HG03108 (cell line): ENCODE measurements around the gene TMEM63A.
A peak's percentile ranks its signal among the peaks of the same experiment; 100 is the strongest.
"Not testable (repeated sequence)": the region's sequence is repeated elsewhere in the genome, so short reads cannot be mapped to it uniquely, and the experiment has no call there.

Experiments used
- ATAC-seq: cut with Tn5 transposase; IDR thresholded peaks from one replicate; pipeline ENCODE4 v1.9.1; 2021; ENCODE audit warnings: moderate library complexity; ENCODE audit not compliant: unreplicated experiment

TMEM63A gene

DNA sequence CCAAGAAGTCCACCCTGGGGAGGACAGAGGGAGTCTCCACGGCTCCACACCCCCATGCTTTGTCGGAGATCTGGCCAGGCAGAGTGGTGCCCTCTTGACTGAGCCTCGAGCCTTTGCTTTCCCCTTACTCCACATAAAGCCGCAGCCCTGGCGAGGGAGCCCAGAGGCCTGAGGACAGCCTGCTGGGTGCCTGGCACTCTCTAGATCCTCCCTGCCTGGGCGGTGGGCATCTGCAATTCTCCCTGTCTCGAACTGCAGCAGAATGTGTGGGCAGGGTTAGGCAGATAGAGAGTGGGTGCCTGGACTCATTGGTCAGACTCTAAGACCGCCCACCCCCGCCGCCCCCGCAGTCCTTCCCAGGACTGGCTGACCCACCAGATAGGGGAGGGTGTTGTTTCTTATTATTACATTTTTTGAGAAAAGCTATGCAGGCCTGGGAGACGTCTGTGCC lies 58.3 kb downstream of the TMEM63A start:
- no peak for ATAC-seq

DNA sequence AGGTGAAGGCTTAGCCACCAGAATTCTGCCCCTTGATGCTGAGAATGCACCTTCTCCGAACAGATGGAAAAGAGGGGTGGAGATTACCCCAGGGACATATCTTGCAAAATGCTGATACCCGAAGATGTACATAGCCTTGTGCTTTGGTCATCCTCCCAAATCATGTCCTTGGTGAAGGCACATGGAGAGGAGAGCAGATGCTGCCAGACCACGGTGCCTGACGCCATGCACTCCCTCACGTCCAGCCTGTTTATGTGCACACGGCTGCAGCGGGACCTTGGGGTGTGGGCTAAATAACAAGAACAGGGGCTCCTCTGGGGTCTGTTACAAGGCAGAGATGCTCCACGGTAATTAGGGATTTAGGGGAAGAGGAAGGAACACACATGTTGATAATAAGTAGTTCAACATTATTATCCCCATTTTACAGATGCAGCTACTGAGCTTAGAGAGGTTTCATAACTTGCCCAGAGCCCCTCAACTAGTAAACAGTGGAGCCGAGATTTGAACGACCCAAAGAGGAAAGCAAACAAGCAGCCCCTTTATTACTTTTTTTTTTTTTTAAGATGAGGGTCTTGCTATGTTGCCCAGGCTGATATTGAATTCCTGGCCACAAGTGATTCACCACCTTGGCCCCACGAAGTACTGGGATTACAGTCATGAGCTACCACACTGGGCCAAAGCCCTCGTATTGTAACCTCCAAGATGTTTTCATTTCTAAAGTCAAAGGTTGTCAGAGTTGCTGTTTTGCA lies 59.4 kb downstream of the TMEM63A start:
- no peak for ATAC-seq

DNA sequence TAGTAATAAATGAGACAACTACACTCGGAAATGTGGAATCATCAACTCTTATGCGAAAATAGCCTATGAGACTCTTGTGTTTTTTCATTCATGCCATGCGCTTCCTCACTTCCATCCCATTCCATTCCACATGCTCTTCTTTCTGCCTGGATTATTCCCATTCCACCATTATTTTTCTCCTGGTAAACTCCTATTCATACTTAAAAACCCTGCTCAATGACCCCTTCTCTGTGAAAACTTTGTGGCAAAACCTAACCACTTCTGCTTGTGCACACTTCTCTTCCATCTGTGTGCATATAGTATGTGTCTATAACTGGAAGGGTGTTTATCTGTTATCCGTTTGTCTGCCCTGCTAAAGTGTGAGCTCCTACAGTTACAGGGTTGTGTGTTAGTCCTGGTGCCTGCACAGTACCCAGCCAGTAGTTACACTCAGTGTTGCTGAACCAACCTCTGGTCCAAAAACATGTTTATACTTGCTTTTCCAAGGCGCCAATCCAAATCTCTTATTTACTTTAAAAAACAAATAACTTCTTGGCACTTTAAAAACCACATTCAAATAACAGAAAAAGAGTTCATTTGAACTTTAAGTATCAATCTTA lies 61.6 kb downstream of the TMEM63A start:
- ATAC-seq = no peak

DNA sequence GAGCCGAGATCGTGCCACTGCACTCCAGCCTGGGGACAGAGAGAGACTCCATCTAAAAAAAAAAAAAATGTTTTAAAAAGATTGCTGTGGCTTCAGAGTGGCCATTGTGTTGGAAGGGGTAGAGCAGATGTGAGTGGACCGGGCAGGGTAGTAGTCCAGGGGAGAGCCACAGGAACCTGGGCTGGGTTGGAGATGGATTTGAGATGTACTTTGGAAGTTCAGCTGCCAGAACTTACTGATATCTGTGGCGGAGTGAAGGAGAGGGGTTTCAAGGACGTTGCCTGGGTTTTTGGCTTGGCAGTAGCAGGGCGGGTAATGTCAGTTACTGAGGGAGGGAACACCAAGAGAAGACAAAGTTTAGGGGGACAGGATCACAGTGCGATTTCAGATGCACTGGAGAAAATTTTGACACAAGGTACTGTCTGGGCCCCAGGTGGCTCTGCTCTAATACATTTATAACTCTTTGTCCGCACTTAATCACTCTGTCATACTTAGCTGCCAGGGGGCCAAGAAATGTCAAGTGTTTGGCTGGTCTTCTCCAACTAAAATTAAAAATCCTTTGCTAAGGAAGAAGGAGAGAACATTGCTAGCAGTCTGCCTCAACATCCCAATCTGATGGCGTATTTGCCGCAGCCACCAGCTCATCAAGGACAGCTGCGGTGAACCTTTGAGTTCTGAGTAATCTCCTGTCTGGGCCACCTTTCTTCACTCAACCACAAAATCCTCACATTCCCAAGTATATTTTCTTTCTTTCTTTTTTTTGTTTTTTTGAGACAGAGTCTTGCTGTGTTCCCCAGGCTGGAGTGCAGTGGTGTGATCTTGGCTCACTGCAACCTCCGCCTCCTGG lies 62.6 kb downstream of the TMEM63A start:
- ATAC-seq = no peak

DNA sequence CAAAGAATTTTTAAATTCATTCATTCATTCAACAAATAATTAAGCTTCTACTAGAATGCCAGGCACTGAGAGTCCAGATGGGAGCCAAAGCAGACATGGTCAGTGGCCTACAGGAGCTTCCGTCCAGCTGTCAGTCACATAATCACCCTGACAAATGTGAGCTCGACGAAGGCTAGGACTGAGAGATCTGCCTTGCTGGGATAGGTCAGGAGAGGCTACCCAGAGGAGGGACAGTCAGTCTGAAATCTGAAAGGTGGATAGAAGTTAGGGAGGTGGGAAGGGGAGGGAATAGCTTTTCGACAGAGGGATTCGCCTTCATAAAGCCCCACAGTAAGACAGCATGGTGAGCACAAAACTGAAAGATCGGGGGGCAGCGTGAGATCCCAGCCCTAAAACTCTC lies 64.0 kb downstream of the TMEM63A start:
- no peak for ATAC-seq

DNA sequence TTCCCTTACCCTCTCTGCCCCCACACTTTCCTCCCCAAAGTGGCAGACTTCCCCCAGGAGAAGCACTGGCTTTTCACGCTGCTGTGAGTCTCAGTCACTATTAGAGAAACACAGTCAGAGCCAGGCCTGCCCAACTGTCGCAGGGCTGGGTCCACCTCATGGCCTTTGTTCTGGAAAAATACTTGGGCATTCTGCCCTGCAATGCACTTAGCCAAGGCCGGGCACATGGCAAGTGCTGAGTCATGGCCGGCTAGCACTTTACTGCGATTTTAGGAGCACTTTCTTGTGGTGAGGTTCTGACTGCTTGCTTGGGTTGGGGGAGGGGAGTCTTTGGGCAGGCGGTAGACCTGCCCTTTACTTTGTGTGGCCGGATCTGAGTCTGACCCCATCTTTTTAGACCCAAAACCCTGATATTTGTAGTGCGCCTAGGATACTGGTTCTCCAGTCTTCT lies 64.5 kb downstream of the TMEM63A start:
- ATAC-seq = no peak

DNA sequence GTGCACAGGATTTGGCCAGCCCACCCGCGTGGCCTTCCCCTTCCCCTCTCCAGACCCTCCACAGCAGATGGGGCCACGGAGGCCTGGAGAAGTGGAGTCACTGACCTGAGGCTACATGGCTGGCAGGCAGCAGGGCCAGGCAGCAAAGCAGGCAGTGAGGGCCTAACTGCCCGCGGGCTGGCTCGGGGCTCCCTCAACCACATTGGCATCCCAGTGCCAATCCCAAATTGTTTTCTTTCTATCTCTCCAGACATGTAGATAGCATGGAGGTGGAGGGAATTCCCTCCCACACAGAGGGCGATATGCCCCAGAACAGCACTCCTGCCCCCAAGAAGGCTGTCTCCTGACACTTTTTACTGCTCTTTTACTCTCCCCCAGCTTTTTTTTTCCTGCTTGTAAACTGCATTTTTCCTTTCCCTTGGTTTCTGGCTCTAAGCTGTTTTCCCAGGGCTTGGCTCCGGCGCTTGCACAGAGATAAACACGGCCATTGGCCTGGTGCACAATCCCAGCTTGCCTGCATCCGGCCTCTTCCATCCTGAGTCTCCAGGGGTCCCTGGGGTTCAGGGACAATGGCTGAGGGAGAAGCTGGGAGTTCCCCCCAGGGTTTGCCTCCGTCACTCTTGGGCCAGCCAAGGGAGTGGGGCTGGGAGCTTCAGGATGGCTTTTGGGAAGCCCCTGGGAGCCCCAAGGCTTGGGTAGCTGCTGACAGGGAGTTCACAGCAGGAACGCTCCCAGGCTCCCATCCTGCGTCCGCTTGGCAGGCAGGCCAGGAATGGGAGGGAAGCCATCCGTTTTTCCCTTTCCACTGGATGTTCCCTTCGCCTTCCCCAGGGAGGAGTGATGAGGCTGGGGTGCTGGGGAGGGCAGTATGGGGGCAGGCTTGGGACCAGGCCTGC lies 65.3 kb downstream of the TMEM63A start:
- no peak for ATAC-seq

DNA sequence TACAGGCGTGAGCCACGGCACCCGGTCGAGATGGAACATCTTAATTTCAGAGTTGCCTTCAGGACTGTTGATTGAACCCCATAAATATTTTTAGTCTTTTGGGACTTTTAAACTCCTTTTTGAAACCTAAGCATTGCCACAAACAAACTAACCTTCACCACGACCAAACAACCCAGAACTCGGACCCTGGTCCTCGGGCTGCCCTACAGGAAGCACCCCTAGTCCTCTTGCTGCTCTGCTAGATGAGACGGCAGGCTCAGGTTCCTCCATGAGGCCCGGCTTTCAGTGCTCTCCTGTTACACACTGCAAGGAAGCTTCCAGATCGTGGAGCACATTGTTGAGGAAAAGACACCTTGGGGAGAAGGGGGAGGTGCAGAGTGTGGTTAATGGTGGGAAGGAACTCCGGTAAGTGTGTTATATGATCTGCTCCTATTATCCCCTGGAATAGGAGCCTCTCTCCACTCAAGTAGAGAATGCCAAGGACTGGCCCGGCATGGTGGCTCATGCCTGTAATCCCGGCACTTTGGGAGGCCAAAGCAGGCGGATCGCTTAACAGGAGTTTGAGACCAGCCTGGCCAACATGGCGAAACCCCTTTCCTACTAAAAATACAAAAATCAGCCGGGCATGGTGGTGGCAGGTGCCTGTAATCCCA lies 66.5 kb downstream of the TMEM63A start:
- no peak for ATAC-seq

DNA sequence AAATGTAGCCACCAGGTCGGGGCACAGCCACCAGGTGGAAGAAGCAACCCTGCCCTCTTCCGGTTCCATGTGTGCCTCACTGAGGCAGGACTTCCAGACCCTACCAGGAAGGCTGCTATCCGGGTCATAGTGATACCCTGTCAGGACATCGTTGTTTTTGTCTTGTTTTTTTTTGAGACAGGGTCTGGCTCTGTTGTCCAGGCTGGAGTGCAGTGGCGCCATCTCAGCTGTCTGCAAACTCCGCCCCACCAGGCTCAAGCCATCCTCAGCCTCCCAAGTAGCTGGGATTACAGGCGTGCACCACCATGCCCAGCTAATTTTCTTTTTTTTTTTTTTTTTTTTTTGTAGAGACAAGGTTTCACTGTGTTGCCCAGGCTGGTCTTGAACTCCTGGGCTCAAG lies 67.1 kb downstream of the TMEM63A start:
- ATAC-seq = not testable (repeated sequence)

DNA sequence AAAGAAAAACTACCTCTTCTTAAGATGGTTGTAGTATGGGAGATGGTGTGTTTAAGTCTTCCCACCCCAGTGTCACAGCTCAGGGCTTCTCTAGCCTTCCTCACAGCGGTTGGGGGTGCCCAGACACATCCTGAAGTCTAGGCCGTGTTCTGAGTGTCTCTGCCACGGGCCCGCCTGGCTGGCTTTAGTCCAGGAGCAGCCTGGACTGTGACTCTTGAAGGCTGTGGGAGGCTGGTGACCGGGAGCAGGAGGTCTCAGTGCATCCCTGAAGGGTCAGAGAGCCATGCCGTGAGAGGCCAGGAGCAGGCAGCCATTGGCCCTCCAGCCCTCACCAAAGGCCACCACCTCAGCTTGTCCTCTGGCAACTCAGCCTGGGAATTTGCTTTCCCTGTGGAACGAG lies 67.8 kb downstream of the TMEM63A start:
- no peak for ATAC-seq

DNA sequence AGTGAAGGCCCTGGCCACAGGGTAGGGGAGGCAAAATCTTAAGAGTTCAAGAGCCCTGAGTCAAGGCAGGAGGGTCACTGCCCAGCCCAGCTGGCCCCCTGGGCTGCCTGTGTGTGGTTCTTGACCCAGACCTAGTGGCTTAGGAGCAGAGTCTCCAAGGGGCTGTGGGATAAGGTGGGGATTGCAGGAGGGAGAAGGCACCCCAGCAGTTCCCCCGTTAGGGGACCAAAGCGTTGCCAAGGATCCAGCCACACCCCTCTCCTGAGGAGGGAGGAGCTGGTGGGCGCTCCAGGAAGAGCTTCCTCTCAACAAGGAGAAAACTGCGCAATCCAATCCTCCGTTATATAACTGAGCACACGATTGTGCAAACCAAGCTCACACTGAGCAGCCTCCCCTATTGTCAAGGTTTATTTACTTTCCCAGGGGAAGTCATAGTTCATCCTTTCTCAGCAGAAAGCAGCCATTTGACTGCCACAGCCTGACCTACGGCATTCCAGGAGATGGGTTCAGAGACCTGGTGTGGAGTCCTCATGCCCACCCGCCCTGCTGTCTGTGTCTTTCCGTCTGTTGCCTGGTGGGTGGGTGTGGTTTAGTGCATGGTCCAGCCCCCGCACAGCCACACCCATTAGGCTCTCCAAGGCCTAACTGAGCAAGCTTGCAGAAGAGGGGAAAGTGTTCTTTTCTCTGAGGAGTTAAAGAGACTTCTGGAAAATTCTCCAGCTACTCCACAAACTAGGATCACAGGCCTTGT lies 68.8 kb downstream of the TMEM63A start:
- no peak for ATAC-seq

DNA sequence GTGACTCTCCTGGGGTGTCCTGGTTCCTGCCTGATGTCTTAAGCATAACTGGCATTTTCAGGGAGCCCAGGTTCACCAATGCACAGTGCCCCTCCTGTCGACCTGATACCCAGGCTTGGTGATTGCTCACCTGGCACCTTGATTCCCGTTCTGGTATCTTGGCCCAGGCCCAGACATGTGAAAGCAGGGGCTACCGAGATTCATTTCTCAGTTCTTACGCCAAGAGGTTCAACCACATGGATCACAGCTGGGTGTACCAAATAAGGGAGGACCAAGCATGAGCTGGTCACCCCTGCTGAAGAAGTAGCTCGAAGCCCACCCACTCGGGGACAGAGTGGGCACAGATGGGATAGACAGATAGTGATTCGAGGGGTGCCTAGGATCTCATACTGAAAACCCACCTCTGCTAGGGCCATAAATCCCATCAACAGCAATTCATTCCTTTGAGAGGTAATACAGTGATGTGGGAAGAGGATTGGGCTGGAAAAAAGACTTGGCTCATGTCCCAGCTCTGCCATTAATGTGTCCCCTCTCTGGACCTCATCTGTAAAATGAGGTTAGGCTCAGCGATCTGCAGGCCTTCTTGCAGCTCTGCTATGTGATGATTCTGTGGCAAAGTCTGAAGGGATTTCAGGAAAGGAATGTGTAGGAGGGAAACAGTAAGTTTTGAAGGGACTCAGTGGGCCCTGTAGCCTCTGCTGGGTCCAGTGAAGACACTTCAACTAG lies 69.5 kb downstream of the TMEM63A start:
- ATAC-seq = no peak

DNA sequence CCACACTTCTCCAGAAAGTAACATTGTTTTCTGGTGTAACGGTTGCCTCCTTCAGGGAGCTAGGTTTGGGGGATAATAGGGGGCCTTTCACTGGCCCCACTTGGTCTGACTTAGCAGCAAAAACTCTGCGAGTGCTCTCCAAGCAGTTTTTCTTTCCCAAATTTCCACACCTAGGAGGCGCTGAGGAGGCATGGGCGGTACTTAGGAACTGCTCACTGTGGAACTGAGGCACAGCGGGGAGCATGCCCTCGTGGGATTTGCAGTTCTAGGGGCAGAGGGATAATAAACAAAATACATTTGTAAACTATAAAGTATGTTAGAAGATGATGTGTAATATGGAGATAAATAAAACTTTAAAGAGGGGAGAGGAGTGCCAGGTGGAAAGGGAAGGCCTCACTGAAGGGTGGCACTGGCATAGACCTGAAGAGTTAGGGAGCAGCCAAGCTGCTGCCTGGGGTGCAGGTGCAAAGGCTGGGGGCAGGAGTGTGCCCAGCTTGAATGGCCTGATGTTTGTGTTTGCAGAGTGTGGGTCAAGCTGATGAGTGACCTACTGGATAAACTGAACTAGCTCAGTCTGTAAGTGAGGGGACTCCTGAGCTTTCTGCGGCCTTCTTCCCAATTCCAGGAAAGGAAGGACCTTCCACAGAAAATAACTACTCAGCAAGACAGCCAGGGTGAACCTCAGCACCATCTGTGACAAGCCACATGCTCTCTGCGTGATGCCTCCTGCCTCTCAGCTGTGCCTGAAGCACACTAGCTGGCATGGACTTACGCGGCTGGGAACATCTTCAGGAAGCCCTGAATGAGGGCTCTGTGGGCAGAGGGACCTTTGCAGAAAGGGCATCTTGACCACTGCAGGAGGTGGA lies 70.3 kb downstream of the TMEM63A start:
- no peak for ATAC-seq

DNA sequence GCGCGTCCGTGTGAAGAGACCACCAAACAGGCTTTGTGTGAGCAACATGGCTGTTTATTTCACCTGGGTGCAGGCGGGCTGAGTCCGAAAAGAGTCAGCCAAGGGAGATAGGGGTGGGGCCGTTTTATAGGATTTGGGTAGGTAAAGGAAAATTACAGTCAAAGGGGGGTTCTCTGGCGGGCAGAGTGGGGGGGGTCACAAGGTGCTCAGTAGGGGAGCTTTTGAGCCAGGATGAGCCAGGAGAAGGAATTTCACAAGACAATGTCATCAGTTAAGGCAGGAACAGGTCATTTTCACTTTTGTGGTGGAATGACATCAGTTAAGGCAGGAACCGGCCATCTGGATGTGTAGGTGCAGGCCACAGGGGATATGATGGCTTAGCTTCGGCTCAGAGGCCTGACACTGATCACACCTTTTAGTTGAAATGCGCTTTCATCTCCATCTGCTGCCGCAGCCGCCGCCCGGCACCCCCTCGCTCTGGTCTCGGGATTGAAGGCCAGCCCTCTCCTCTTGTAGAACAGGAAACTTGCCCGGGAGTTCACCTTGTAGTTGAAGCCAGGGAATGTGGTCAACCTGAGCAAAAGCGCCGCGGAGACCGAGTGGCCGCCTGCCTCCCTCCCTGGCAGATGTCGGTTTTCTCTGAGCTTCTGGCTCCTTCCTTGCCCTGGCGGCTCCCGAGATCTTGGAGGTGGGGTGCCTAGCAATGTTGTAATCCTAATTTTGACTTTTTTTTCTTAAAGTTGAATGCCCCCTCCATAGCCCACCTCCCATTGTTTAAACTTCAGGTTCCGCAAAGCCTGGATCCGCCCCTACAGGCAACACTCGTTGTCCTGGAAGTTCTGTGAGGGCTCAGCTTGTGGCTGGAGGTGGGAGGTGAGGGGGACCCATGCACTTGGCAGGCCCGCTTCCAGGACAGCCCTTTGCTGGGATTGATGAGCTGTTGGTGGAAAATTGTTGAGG lies 71.3 kb downstream of the TMEM63A start:
- ATAC-seq = not testable (repeated sequence)

DNA sequence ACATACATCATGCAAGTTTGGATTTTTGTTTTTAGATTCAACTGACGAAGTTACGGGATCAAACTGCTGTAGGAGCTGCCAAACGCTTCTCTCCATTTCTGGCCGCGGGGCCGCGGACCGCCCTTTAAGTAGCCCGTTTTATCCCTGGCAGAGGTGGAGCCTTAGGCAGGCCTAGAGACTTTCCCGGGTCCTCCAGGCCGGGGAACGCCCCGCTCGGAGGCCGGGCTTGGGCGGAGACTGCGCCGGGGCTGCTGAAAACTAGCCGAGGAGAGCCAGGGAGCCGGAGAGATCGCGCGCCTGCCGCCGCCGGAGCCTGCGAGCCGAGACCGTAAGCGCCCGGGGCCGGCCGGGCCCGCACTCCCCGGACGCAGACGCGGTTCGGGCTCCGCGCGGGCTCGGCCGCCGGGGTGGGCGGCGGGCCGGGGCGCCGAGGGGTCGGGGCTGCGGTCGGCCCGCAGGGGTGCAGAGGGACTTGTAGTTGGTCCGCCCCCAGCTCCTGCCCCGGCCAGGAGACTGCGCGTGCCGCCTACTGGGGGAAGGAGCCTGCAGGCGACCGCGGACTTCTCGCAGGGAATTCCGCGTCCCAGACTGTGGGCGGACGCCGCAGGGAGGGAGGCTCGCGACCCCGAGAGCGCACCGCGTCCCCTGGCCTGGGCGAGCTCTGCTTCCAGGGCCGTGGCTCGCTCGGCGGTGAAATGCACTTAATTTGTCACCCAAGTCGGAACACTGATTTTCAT lies 72.2 kb downstream of the TMEM63A start, which contains the start of gene EPHX1:
TSS of gene EPHX1 (plus strand) at position 283 of the 737 bp plus-strand sequence. CDS start 18,606 bp downstream, outside the sequence.
- peak; percentile 95 for ATAC-seq

DNA sequence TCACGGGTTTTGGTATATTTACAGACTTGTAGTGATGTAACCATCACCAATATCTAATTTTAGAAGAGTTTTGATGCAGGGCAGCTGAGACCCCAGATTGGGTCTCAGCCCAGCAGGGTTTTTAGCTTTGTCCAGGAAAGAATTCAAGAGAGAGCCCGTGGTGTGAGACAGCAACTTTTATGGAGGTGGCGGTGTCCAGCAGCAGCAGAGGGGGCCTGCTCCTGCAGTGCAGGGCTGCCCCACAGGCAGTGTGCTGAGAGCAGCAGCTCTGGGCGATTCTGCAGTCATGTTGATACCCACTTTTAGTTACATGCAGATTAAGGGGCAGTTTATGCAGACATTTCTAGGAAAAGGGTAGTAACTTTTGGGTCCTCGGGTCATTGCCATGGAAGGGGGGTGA lies 74.0 kb downstream of the TMEM63A start:
- ATAC-seq = no peak
